ENCODE data around the gene ACSM5. TPM values are rescaled to one million over a fixed set of nuclear protein-coding genes. Genes with fewer than 3 reads are reported as not detected.

The ACSM5 gene
- total and polyA plus RNA-seq, 2 of the 4 experiments (the other 2 are of a cell fraction), result not detected

GRCh38 chr16:20401475-20402016, 7.8 kb upstream of the ACSM5 start:
- in situ Hi-C loops (cut with MboI; ENCODE audit: low sequenced_read_pairs), result no loop called here
- dilution Hi-C loops (cut with HindIII; ENCODE audit: low sequenced_read_pairs, unreplicated experiment), result no loop called here
- Histone ChIP-seq H2BK5ac (ENCODE audit: low read depth, low read length, poor library complexity, severe bottlenecking) (no peak overlapping the region), H3K4me1 (ENCODE audit: control insufficient read depth, insufficient read depth, low read length) (no peaks in the 10 kb centered on the region), H3K9me1 (ENCODE audit: insufficient read depth, low read length) (no peaks in the 10 kb centered on the region), H3K56ac (ENCODE audit: extremely low read depth, insufficient read depth, low read length) (no peak overlapping the region), H3K23ac (ENCODE audit: low read depth, low read length) (no peak overlapping the region), H2AK9ac (replicated peaks; ENCODE audit: low read depth, low read length, poor library complexity) (no peak overlapping the region), H4K91ac (ENCODE audit: insufficient read depth, low read depth, low read length) (no peak overlapping the region), H3K4ac (ENCODE audit: low read depth, low read length) (no peak overlapping the region), H2BK20ac (ENCODE audit: low read depth, low read length) (no peak overlapping the region), H3K36me3 (ENCODE audit: control insufficient read depth, insufficient read depth, low read length) (no peaks in the 10 kb centered on the region), H4K20me1 (ENCODE audit: insufficient read depth, low read length) (no peaks in the 10 kb centered on the region), H3K4me2 (ENCODE audit: low read depth, low read length) (no peak overlapping the region), H3K27ac (ENCODE audit: insufficient read depth, low read length) (no peak overlapping the region), H3K4me3 (ENCODE audit: insufficient read depth, low read depth, low read length) (no peak overlapping the region), H3K79me1 (ENCODE audit: low read depth in 1 of 2, low read length in 2 of 2) (no peaks in the 10 kb centered on the region), H2AK5ac (ENCODE audit: low read depth, low read length) (no peak overlapping the region), H4K8ac (ENCODE audit: low read depth in 2 of 2, low read length in 2 of 2) (no peak overlapping the region), H3K9ac (ENCODE audit: low read depth, low read length) (no peak overlapping the region), H2BK15ac (ENCODE audit: low read depth, low read length) (no peak overlapping the region), H3K14ac (replicated peaks; ENCODE audit: low read depth, low read length) (no peak overlapping the region), H3K18ac (ENCODE audit: low read depth, low read length) (no peak overlapping the region), H2BK120ac (ENCODE audit: low read depth, low read length) (no peak overlapping the region), H3K9me3 (ENCODE audit: control insufficient read depth, insufficient read depth, low read length) (peaks cover 10% of the 10 kb centered on the region; the same call in 1 of the 2 replicates), H3K27me3 (ENCODE audit: control insufficient read depth, insufficient read depth, low read length) (no peaks in the 10 kb centered on the region), H2AFZ (replicated peaks; ENCODE audit: low read length, poor library complexity) (no peak overlapping the region), H4K5ac (ENCODE audit: low read depth, low read length) (no peak overlapping the region)
- intact Hi-C loops (cut with micrococcal nuclease), result no loop called here
- ChIA-PET POLR2A (ENCODE audit: unreplicated experiment) (no interaction called here), CTCF (interaction anchor here (0.6 kb wide), 1 partner anchor 211 kb away, joined by 3 read pairs; no protein-coding TSS in a partner anchor)
- DNase-seq (no peak), ATAC-seq (ENCODE audit: low read depth) (no peak)
- TF ChIP-seq NFE2L2 (IDR thresholded peaks at IDR 0.05; ENCODE audit: low read depth, low read length) (no peak), POLR2A (IDR thresholded peaks at IDR 0.05; ENCODE audit: low read depth, low read length) (no peak), MXI1 (IDR thresholded peaks at IDR 0.05; ENCODE audit: borderline replicate concordance, low read depth, low read length) (no peak), MAZ (IDR thresholded peaks at IDR 0.05; ENCODE audit: borderline replicate concordance, low read depth, low read length) (no peak), RAD21 (IDR thresholded peaks at IDR 0.05; ENCODE audit: low read length) (no peak), CTCF (conservative IDR thresholded peaks at IDR 0.05; ENCODE audit: low read depth, low read length) (no peak), FOS (IDR thresholded peaks at IDR 0.05; ENCODE audit: low read depth, low read length) (no peak), USF2 (IDR thresholded peaks at IDR 0.05; ENCODE audit: low read depth, low read length) (no peak)
- no TSS peak for BruUV-seq (replicated peaks)
- no CpG with 5 or more reads among the region's 8 CpGs for WGBS, 2 experiments (ENCODE audit: extremely low coverage in 2 of 2, insufficient read length in 1 of 2)
